Breast epithelium (tissue), 3 donors: ENCODE measurements around the gene COX19.

ENCODE experiments used
- CTCF ChIP-seq, 3 donors: fragments of 450-650 bp; IDR thresholded peaks; one replicate each; pipeline ENCODE4 v1.5.1; 2016 to 2017; ENCODE audit warnings: antibody characterized with exemption in 3 of 3, mild to moderate bottlenecking in 3 of 3, moderate library complexity in 3 of 3
- POLR2A ChIP-seq: fragments of 450-650 bp; IDR thresholded peaks from one replicate; pipeline ENCODE4 v1.6.1; 2016; ENCODE audit warnings: antibody characterized with exemption, mild to moderate bottlenecking, moderate library complexity

- no peak for TF ChIP-seq POLR2A
- TF ChIP-seq CTCF (IDR thresholded peaks at IDR 0.05): no peak
Observed at GRCh38 chr7:917255-918117, 57.9 kb downstream of the COX19 start.
